ENCODE measurements around the gene TCF25.

TCF25 gene

DNA sequence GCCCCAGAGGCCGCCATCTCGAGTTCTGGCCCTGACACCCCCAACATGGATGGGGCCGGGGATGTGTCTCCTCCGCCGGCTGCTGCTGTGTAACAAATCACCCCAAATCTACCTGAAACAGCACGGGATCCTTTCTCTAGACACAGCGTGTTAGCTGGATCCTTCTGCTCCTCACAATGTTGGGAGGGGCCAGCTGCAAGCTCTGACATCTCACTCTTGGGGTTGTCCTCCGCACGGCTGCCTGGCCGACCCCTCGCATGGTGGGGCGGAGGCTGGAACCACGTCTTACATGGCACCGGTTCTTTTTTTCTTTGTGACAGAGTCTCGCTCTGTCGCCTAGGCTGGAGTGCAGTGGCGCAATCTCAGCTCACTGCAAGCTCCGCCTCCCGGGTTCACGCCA lies 63.6 kb downstream of the TCF25 start:
- no peak for DNase-seq (ENCODE audit: low read depth, low spot score)

DNA sequence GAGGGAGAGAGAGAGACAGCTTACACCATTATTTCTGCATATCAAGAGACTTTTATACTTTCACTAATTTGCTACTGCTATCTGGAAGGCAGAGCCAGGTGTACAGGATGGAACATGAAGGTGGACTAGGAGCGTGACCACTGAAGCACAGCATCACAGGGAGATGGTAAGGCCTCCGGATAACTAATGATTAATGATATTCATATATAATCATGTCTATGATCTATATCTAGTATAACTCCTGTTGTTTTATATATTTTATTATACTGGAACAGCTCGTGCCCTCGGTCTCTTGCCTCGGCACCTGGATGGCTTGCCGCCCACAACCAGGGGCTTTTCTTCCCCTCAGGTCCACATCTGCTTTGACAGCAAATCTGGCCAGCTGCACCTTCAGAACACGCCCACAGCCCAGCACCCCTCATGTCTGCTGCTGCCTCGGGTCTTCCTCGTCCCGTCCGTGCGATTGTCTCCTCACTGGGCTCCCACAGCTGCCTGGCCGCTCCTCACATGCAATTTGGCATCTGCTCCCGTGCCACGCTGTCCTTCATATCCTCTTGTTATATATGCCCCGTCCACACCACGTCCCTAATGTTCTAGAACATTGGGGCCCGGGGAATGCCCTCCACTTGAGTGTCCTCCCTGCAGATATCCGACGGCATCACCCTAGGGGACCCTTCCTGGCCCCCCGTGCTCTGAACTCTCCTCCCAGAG lies 64.9 kb downstream of the TCF25 start:
- no peak for DNase-seq (ENCODE audit: low read depth, low spot score)

DNA sequence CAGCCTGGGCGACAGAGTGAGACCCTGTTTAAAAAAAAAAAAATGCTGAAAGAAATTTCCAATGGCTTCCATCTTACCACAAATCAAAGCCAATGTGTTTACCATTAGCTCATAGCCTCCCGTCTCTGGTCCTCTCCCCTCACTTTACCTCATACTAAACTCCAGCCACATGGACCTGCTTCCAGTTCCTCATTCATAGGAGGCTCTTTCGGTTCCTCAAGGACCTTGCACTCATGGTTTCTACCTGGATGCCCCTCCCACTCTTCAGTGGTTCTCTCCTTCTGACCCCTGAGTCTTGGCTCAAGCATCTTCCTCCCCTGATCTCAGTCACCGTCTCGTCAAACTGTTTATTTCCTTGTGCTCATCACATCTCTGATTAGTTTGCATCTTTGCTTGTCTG lies 71.4 kb downstream of the TCF25 start:
- DNase-seq (ENCODE audit: low read depth, low spot score): no peak

DNA sequence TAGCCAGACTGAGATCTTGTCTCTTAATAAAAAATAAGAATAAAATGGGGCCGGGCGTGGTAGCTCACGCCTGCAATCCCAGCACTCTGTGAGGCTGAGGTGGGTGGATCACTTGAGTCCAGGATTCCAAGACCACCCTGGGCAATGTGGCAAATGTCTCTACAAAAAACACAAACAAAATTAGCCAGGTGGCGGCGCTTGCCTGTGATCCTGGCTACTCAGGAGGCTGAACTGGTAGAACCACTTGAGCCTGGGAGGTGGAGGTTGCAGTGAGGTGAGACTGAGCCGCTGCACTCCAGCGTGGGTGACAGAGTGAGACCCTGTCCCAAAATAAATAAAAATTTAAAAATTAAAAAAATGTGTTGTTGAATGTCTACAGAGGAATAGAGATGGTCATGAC lies 72.3 kb downstream of the TCF25 start:
- DNase-seq (ENCODE audit: low read depth, low spot score): no peak

DNA sequence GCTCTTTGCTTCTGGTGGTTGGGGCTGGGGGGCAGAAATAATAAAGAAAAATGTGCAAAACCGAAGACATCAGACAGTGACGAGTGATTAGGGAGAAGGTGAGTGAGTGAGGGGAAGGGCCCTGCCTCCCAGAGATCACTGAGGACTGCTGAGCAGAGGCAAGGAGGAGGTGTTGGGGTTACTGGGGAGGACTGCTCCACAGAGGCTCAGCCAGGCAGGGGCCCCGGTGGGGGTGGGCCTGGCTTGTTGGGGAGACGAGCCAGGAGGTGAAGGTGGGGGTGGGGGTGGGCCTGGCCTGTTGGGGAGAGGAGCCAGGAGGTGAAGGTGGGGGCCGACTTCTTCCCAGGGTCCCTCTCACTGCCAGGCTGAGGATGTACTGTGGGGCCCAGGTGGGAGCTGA lies 73.1 kb downstream of the TCF25 start:
- no peak for DNase-seq (ENCODE audit: low read depth, low spot score)

DNA sequence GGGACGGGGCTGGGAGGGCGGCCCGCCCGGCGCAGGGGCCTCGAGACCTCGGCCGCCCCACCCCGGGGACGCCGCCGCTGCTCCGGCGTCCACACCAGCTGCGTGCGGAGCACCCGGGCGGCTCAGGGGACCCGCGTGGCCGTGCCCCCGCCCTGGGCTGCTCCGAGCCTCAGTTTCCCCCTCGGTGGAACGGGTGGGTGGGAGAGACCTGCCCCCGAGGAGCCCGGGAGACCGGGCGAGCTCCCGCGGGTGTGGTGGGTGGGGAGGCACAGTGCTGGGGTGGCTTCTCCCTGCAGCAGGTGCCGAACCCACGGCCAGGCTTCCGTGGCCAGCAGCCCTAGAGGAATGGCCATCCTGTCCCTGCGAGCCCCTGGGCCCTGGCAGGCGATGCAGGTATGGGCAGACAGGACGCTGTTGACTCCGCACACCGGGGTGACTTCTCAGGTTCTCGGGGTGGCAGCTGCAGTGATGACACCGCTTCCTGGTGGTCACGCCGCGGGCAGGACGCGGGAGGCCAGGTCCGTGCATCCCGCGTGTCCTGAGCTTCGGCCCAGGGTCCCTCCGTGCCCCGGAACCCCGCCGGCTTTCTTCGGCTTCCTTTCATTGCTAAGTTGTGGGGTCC lies 75.8 kb downstream of the TCF25 start:
- no peak for DNase-seq (ENCODE audit: low read depth, low spot score)

DNA sequence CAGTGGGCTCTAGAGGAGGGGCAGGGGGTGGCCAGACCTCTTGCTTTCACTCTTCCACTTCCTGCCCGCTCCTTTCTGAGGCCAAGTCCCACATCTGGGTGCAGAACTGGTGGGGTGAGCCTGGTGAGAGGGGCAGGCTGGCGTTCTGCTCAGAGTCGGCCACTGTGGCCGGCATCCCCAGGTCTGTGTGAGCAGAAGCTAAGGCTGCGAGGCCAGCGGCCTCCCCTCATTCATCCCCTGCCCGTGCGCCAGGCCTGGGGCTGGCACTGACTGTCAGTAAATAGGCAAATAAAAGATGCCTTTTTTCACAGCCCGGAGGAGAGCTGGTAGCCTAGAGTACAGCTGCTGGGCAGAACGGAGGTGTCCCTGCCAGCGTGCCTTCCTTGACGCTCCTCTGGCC lies 76.4 kb downstream of the TCF25 start:
- no peak for DNase-seq (ENCODE audit: low read depth, low spot score)

DNA sequence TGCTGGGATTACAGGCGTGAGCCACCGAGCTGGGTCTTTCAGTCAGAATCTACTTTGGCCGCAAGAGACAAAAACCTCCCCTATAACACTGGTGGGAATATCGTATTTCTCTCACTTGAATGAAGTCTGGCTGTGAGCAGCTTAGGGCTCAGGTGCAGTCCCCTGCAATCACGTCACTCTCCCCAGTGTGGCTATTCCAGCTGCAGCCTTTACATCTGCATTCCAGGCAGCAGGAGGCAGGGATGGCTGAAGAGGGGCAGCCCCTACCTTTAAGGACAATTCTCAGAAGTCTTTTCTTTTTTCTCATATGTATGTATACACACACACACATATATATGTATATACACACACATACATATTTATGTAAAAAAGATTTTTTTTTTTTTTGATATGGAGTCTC lies 78.1 kb downstream of the TCF25 start:
- no peak for DNase-seq (ENCODE audit: low read depth, low spot score)

DNA sequence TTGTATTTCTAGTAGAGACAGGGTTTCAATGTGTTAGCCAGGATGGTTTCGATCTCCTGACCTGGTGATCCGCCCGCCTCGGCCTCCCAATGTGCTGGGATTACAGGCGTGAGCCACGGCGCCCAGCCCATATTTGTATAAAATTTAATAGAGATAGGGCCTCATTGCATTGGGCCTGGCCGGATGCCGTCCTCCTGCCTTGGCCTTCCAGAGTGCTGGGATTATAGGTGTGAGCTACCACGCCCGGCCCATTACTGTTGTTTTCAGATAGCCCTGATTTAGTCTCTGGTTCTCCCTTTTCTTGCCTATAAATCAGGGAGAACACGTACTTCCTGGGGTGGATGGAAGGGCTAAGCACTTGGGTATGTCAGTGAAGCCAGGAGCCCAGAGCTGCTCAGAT lies 78.7 kb downstream of the TCF25 start:
- DNase-seq (ENCODE audit: low read depth, low spot score): no peak

DNA sequence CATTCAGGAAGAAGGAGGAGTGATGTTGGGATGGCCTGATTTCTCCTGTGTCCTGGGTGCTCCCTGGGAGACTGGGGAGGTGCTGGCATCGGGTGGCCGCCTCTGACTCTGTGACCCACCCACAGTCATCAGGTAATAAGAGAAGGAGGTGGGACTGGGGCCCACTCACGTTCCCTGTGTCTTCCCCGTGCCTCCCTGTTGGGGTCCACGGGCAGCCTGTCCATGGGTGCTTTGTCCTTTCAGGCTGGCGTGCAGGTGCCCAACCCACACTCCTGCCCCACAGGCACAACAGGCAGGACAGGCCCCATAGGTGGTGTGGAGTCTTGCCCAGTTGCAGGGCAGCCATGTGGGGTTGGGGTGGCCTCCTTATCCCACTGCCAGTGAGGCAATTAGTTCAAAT lies 79.2 kb downstream of the TCF25 start:
- DNase-seq (ENCODE audit: low read depth, low spot score): no peak

DNA sequence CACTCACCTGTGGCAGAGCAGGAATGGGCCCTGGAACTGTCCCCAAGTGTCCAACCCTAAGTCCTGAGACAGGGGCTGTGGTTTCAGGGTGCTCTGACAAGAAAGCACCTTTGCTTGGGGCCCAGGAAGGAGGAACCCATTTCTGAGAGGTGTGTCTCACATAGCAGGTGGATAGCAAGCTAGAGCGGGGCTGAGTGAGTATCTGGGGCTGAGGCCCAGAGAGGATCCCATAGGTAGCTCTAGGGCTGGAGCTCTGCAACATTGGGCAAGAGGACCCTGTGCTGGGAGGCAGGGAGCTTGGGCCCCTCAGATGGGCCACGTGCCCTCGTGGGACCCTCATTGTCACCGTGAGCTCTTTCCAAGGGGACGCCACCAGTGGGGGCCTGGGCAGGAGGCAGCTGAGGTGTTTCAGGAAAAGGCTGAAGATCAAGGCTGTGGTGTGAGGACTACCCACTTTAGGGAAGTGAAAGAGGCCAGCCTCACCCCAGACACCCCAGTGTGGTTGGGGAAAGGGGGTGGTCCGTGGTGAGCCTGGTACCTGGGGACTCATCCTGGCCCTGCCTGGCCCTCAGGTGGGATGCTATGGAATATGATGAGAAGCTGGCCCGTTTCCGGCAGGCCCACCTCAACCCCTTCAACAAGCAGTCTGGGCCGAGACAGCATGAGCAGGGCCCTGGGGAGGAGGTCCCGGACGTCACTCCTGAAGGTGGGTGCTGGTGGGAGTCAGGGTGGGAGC lies 80.4 kb downstream of the TCF25 start:
- no peak for DNase-seq (ENCODE audit: low read depth, low spot score)

DNA sequence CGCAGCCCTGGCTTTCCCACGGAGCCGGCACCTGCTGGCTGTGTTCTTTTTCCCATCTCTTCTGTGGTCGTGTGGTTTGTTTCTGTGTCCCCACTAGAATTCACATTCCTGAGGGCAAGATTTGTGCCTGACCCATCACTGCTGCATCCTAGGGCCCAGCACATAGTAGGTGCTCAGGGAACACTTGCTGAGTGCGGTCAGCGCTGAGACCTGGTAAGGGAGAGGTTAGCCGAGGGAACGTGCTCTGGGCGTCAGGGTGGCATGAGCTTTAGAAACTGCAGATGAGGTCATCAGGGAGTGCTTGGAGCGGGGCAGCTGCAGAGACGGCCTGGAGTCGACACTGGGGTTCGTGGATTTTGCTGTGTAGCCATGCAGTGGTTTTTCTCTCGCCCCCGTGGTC lies 81.1 kb downstream of the TCF25 start:
- no peak for DNase-seq (ENCODE audit: low read depth, low spot score)

DNA sequence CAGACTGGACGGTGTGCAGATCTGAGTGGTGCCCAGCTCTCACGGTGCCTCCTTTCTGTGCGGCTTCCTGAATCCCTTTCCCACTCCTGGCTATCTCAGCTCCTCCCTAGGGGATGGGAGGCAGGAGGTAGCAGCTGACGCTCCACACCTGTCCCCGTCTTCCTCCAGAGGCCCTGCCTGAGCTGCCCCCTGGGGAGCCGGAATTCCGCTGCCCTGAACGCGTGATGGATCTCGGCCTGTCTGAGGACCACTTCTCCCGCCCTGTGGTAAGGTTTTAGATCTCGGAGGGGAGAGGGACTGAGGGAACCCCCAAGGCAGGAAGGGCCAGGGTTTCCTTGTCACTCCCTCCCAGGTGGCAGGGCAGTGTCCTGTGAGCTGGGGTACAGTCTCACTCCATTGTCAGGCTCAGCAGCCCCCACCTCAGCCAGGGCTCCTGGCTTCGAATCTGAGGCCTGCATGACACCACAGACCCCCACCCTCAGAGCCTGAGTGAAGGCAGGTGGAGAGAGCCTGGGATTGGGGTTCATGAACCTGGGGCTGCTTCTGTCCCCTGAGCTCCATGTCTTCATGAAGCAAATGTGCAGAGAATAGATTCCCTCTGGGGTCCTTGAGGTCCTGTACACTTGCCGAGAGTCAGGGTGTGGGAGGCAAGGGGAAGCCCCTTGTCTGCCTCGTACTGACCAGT lies 81.8 kb downstream of the TCF25 start:
- no peak for DNase-seq (ENCODE audit: low read depth, low spot score)

DNA sequence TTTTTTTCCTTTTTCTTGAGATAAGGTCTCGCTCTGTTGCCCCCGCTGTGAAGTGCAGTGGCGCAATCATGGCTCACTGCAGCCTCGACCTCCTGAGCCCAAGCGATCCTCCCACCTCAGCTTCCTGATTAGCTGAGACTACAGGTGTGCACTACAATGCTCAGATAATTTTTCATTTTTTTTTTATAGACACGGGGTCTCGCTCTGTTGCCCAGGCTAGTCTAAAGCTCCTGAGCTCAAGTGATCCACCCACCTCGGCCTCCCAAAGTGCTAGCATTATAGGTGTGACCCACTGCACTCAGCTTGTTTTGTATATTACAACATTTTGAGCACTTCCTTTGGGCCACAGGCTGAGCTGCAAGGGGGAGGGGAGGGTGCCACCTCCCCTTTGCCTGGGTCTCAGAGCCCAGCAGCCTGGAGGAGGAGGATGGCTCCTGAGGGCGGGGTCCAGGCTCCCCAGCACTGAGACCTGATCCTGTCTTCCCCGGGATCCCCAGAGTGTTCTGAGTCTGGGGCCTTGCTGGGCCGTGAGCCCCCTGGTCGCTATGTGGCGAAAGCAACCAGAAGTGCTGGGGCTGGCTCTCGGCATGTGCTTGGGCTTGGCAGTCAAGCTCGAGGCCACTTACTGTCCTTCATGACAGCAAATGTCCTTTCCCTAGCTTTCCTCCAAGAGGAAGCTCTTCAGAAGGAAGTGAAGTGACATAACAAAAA lies 83.3 kb downstream of the TCF25 start:
- DNase-seq (ENCODE audit: low read depth, low spot score): no peak

DNA sequence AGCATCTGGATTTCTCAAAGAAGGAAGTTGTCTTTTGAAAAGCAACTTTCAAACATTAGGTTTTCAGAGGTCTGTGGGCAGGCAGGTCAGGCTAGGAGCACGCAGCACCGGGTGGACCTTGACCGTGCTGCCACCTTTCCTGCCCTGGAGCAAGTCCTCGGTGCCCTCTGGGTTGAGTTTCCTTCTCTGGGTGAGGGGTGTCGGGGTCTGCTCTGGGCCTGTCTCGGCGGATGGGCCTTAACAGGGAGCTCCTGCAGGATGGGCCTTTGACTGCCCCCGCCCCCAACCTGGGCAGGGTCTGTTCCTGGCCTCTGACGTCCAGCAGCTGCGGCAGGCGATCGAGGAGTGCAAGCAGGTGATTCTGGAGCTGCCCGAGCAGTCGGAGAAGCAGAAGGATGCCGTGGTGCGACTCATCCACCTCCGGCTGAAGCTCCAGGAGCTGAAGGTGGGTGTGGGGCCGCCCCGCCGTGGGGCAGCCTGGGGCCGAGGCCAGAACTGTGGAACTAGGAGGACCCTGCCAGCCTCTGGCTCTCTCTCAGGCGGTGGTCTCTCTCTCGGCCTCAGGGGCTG lies 83.9 kb downstream of the TCF25 start:
- no peak for DNase-seq (ENCODE audit: low read depth, low spot score)

DNA sequence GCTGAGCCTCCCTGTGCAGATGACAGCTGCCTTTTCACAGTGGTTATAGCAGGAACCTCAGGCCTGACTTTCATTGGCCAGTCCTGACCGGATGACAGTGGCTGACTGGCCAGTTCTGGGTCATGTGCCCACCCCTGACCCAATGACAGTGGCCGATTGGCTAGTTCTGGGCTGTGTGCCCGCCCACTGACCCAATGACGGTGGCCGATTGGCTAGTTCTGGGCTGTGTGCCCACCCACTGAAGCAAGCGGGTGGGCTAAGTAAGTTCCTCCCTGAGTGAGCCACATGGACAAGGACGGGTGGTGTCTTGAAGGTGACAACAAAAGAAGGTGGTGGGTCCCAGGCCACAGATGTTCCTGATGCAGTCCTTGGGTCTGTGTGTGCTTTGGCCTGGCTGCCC lies 84.7 kb downstream of the TCF25 start:
- no peak for DNase-seq (ENCODE audit: low read depth, low spot score)

DNA sequence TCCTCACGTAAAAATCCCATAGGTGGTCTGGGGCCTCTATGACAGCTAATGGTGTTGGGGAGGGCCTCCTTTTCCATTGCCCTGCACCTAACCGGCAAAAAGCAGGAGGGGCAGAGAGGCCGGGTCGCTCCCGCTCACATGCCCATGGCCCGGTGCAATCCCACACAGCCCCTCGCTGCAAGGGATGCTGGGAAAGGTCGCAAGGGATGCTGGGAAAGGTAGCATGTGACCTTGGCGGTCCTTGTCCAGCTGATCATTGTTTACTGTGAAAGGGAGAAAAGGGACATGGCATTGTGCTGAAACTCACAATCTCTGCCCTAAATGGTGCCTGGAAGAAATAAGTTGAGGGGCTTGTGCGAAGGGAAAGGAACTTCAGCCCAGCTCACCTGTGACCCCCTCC lies 85.2 kb downstream of the TCF25 start:
- no peak for DNase-seq (ENCODE audit: low read depth, low spot score)

DNA sequence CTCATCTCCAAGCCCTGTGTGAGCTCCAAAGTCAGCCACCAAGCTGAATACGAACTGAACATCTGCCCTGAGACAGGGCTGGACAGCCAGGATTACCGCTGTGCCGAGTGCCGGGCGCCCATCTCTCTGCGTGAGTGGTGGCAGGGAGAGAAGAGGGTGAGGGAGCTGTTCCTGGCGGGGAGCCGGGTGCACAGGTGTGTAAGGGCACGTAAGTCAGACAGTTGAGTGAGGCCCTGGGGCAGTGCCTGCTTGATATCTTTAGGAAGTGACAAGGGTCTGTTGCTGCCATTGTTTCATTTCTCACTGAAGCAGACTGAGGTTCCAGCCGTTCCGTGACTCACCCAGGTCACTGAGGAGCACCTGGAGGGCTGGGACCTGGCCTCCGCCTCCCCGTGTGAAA lies 87.6 kb downstream of the TCF25 start:
- DNase-seq (ENCODE audit: low read depth, low spot score): no peak

Data from activated CD4-positive, CD25-positive, alpha-beta regulatory T cell treated with anti-CD3 and anti-CD28 coated beads, Interleukin-2, amount 50 U/mL, for 16 hours (primary cell).